WERI-Rb-1 (cell line): ENCODE measurements around the gene MRPL44.

ENCODE experiments used
- DNase-seq: peaks from one replicate; pipeline ENCODE4 v3.0.0-alpha.2; 2020
- H3K27ac ChIP-seq: fragments of 250-450 bp; sonication (Bioruptor Pico); 2 replicates; pipeline ENCODE4 v1.5.1; 2020; ENCODE audit warnings: mild to moderate bottlenecking, moderate library complexity
- H3K27me3 ChIP-seq: fragments of 250-450 bp; sonication (Bioruptor Pico); 2 replicates; pipeline ENCODE4 v1.5.1; 2021; ENCODE audit warnings: mild to moderate bottlenecking, low read depth, moderate library complexity; ENCODE audit not compliant: insufficient read depth, severe bottlenecking
- H3K36me3 ChIP-seq: fragments of 250-450 bp; sonication (Bioruptor Pico); 2 replicates; pipeline ENCODE4 v1.5.1; 2020; ENCODE audit warnings: mild to moderate bottlenecking, moderate library complexity
- H3K4me3 ChIP-seq: 2 replicates; pipeline ENCODE4 v1.5.1; 2011; ENCODE audit warnings: low read depth, mild to moderate bottlenecking, control low read depth, low read length
- H3K9me3 ChIP-seq: fragments of 250-450 bp; sonication (Bioruptor Pico); 2 replicates; pipeline ENCODE4 v1.5.1; 2021; ENCODE audit warnings: mild to moderate bottlenecking, moderate library complexity; ENCODE audit not compliant: severe bottlenecking
- CTCF ChIP-seq: IDR thresholded peaks from 2 replicates; pipeline ENCODE4 v1.5.1; 2011; ENCODE audit warnings: low read depth, mild to moderate bottlenecking, control low read depth, inconsistent platforms, low read length

MRPL44 gene

DNA sequence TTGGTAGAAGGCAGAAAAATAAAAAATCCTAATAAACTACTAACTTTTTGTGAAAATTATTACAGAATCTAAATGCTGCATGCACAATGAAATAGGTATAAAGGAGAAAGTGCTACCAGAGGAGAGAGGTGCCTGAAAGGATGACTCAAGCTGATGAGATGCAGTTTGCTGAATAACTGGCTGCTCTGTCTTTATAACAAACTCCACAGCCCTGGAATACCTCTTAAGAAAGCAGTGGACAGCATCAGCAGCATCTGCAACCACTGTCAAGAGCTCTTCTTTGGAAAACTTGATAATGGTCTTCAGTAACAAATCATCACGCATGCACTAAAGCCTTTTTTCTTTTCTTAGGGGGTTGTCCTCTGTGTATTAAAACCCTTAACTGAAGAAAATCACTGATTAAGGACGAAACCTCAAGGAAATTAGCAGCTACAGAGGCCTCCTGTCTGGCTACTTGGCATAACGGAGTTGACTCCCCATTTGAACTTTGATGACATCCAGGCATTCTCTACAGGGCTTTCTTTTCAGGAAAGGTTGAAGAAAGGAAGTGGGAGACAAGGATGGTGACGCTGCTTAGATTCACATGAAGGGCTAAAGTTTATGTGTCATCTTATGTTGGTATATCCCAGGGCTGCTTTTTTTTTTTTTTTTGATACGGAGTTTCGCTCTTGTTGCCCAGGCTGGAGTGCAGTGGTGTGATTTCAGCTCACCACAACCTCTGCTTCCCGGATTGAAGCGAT lies 40.9 kb upstream of the MRPL44 start:
- Histone ChIP-seq H3K36me3 (peaks cover 3% of the 10 kb centered on the region; the same call in 1 of the 2 replicates), H3K9me3 (no peaks in the 10 kb centered on the region), H3K27me3 (no peaks in the 10 kb centered on the region), H3K27ac (no peak overlapping the region), H3K4me3 (no peak overlapping the region)
- no peak for DNase-seq
- no peak for TF ChIP-seq CTCF

DNA sequence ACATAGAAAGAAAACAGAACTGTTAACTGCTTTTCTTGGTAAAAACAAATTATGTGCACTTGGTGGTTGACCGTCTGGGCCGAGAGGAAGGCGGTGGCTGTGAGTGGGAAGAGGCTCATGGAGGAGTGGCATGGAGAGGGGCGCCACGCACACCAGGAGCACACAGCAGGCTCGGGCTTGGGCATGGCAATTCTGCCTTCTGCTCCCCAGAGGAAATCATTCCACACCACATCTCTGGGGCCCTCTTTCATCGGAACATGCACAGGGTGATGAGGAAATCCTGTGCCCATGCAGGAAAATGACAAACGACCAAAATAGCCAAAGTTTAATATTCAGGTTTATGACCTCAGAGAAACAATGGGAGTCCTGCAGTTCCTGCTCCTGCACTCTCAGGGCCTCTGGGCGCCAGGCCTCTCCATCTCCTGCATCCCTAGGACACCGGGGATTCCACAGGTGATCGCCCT lies 38.6 kb upstream of the MRPL44 start:
- no peak for DNase-seq
- TF ChIP-seq CTCF: no peak
- H3K36me3 ChIP-seq: peaks cover 3% of the 10 kb centered on the region; the same call in 1 of the 2 replicates
- no peaks in the 10 kb centered on the region for H3K27me3 ChIP-seq
- H3K27ac ChIP-seq: no peak overlapping the region
- no peaks in the 10 kb centered on the region for H3K9me3 ChIP-seq
- no peak overlapping the region for H3K4me3 ChIP-seq

GRCh38 chr2:223920109-223920508 lies 37.2 kb upstream of the MRPL44 start:
- Histone ChIP-seq H3K4me3 (no peak overlapping the region), H3K27ac (no peak overlapping the region), H3K36me3 (0 out of 2 replicates have a peak, but pooled peaks cover under 1% of the 10 kb centered on the region), H3K9me3 (no peaks in the 10 kb centered on the region), H3K27me3 (no peaks in the 10 kb centered on the region)
- DNase-seq: no peak
- TF ChIP-seq CTCF: no peak

DNA sequence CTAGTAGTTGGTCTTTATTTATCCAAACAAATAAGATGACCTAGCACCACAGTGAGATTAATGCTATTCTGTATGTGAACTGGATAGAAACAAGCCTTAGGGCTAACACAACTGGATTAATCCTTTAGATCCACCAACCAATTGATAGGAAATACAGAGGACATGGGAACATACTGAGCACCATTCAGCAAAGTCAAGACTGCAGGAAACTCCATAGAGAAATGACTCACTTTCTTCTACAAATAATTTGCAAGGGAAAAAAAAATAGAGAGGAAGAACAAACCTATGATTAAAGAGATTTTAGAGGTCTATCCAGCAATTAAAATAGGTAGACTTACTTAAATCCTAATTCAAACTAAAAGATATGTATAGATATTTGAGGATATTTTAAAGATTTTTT lies 36.1 kb upstream of the MRPL44 start:
- no peak for TF ChIP-seq CTCF
- DNase-seq: no peak
- Histone ChIP-seq H3K27me3 (no peaks in the 10 kb centered on the region), H3K36me3 (no peaks in the 10 kb centered on the region), H3K4me3 (no peak overlapping the region), H3K27ac (no peak overlapping the region), H3K9me3 (no peaks in the 10 kb centered on the region)

- Histone ChIP-seq H3K9me3 (peaks cover 7% of the 10 kb centered on the region), H3K27ac (no peak overlapping the region), H3K4me3 (no peak overlapping the region), H3K27me3 (no peaks in the 10 kb centered on the region), H3K36me3 (no peaks in the 10 kb centered on the region)
- no peak for DNase-seq
- TF ChIP-seq CTCF: no peak
Observed at GRCh38 chr2:223922308-223922707, 35.0 kb upstream of the MRPL44 start.

GRCh38 chr2:223923976-223924375 lies 33.3 kb upstream of the MRPL44 start:
- TF ChIP-seq CTCF: no peak
- Histone ChIP-seq H3K27me3 (no peaks in the 10 kb centered on the region), H3K36me3 (no peaks in the 10 kb centered on the region), H3K27ac (no peak overlapping the region), H3K4me3 (no peak overlapping the region), H3K9me3 (peaks cover 7% of the 10 kb centered on the region)
- no peak for DNase-seq
